ENCODE results near the gene GABBR2. TPM values are rescaled to one million over a fixed set of nuclear protein-coding genes. Genes with fewer than 3 reads are reported as not detected.

Gene GABBR2
- total RNA-seq, 1 experiment from 2014 or later, result 0.76 TPM

GRCh38 chr9:98378206-98378780 is 330.4 kb downstream of the GABBR2 start:
- no peaks in the 10 kb centered on the region for H3K79me2 ChIP-seq (ENCODE audit: low read depth)
- no peak overlapping the region for H2AFZ ChIP-seq
- TF ChIP-seq CTCF (conservative IDR thresholded peaks at IDR 0.05), result no peak
- no peak for TF ChIP-seq EZH2 (IDR thresholded peaks at IDR 0.05; ENCODE audit: low read depth)
- peaks cover 45% of the 10 kb centered on the region for H3K4me1 ChIP-seq (replicated peaks; ENCODE audit: insufficient read depth)
- no peaks in the 10 kb centered on the region for H4K20me1 ChIP-seq (ENCODE audit: insufficient read depth)
- H3F3A ChIP-seq (ENCODE audit: insufficient read depth, low read depth), result peaks cover 24% of the 10 kb centered on the region
- H3K4me2 ChIP-seq, result no peak overlapping the region
- ChIA-PET CTCF (no interaction called here), POLR2A (ENCODE audit: unreplicated experiment) (no interaction called here)
- H3K9me3 ChIP-seq (ENCODE audit: insufficient read depth, low read depth), result no peaks in the 10 kb centered on the region
- no peak overlapping the region for H3K4me3 ChIP-seq
- H3K9me2 ChIP-seq (ENCODE audit: insufficient read depth), result no peaks in the 10 kb centered on the region
- BruUV-seq (replicated peaks), result no TSS peak
- DNase-seq, result no peak
- no peaks in the 10 kb centered on the region for H3K27me3 ChIP-seq (ENCODE audit: insufficient read depth, low read depth)
- intact Hi-C loops (cut with micrococcal nuclease; ENCODE audit: unreplicated experiment), result loop anchor here (5.0 kb wide), 1 partner anchor 46 kb away; no protein-coding TSS in a partner anchor
- H3K36me3 ChIP-seq (ENCODE audit: low read depth), result no peaks in the 10 kb centered on the region
- no peak overlapping the region for H3K27ac ChIP-seq

DNA sequence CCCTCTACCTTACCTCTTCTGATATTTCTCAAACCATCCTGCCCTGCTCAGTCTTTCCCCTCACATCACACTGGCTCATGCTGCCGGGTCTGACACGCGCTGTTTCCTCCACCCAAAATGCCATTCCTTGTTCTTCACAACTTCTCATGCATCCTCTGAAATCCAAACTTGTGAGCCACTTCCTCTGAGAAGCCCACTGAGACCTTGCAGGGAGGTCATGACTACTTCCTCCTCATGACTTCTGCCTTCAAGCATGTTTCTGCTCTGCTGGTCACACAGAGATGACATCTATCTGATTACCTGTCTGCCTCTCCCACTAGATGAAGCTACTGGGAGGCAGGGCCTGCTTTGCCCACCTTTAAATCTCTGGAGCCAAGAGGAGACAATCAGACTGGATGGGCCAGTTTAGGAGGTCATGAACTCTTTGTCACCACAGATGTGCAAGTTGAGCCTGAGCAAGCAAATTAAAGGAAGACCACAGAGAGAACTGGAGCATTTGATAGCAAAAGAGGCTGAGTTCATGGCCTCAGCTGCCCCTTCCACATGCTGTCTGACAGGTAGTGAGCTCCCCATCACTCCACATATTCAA is 333.5 kb downstream of the GABBR2 start:
- Histone ChIP-seq H3K9me2 (ENCODE audit: insufficient read depth) (no peaks in the 10 kb centered on the region), H3K9me3 (ENCODE audit: insufficient read depth, low read depth) (no peaks in the 10 kb centered on the region), H3K27me3 (ENCODE audit: insufficient read depth, low read depth) (no peaks in the 10 kb centered on the region), H3K27ac (peak overlapping the region; percentile 71), H3K4me3 (no peak overlapping the region), H3K36me3 (ENCODE audit: low read depth) (no peaks in the 10 kb centered on the region), H3K4me2 (peak overlapping the region; percentile 60), H3K4me1 (replicated peaks; ENCODE audit: insufficient read depth) (peaks cover 45% of the 10 kb centered on the region), H2AFZ (no peak overlapping the region), H3K79me2 (ENCODE audit: low read depth) (no peaks in the 10 kb centered on the region), H3F3A (ENCODE audit: insufficient read depth, low read depth) (peaks cover 24% of the 10 kb centered on the region), H4K20me1 (ENCODE audit: insufficient read depth) (no peaks in the 10 kb centered on the region)
- intact Hi-C loops (cut with micrococcal nuclease; ENCODE audit: unreplicated experiment), result loop anchor here (2.0 to 5.0 kb wide), 2 partner anchors 43 to 416 kb away; no protein-coding TSS in a partner anchor
- TF ChIP-seq CTCF (conservative IDR thresholded peaks at IDR 0.05) (no peak), EZH2 (IDR thresholded peaks at IDR 0.05; ENCODE audit: low read depth) (no peak)
- DNase-seq, result peak; percentile 55 to 96
- ChIA-PET POLR2A (ENCODE audit: unreplicated experiment) (interaction anchor here (0.6 kb wide), 1 partner anchor 729 kb away, joined by 7 read pairs; no protein-coding TSS in a partner anchor), CTCF (no interaction called here)
- no TSS peak for BruUV-seq (replicated peaks)

- TF ChIP-seq EZH2 (IDR thresholded peaks at IDR 0.05; ENCODE audit: low read depth), result no peak
- TF ChIP-seq CTCF (conservative IDR thresholded peaks at IDR 0.05), result no peak
- H3K27me3 ChIP-seq (ENCODE audit: insufficient read depth, low read depth), result no peaks in the 10 kb centered on the region
- no peaks in the 10 kb centered on the region for H4K20me1 ChIP-seq (ENCODE audit: insufficient read depth)
- H3K4me2 ChIP-seq, result peak overlapping the region; percentile 60
- CTCF ChIA-PET, result interaction anchor here (0.5 kb wide), 1 partner anchor 370 kb away, joined by 4 read pairs; no protein-coding TSS in a partner anchor
- intact Hi-C loops (cut with micrococcal nuclease; ENCODE audit: unreplicated experiment), result loop anchor here (2.0 to 5.0 kb wide), 2 partner anchors 42 to 416 kb away; no protein-coding TSS in a partner anchor
- no peaks in the 10 kb centered on the region for H3K79me2 ChIP-seq (ENCODE audit: low read depth)
- H2AFZ ChIP-seq, result no peak overlapping the region
- no peaks in the 10 kb centered on the region for H3K9me3 ChIP-seq (ENCODE audit: insufficient read depth, low read depth)
- H3K4me3 ChIP-seq, result no peak overlapping the region
- H3K36me3 ChIP-seq (ENCODE audit: low read depth), result no peaks in the 10 kb centered on the region
- TSS peak; percentile 59 for BruUV-seq (replicated peaks)
- H3K27ac ChIP-seq, result peak overlapping the region; percentile 71
- H3F3A ChIP-seq (ENCODE audit: insufficient read depth, low read depth), result peaks cover 24% of the 10 kb centered on the region
- peak; percentile 35 to 88 for DNase-seq
- POLR2A ChIA-PET (ENCODE audit: unreplicated experiment), result no interaction called here
- H3K9me2 ChIP-seq (ENCODE audit: insufficient read depth), result no peaks in the 10 kb centered on the region
- H3K4me1 ChIP-seq (replicated peaks; ENCODE audit: insufficient read depth), result peaks cover 37% of the 10 kb centered on the region
Observed at GRCh38 chr9:98374385-98375051, 334.2 kb downstream of the GABBR2 start.
